Thymus (tissue), 11 donors: ENCODE data around the gene IL20. TPM values are rescaled to one million over a fixed set of nuclear protein-coding genes. Genes with fewer than 3 reads are reported as not detected.

Source experiments
- DNase-seq, 9 donors: peaks; one replicate each; pipeline ENCODE4 v3.0.0-alpha.2; 2013; ENCODE audit warnings: low spot score in 9 of 9, low read depth in 6 of 9, missing footprints in 1 of 9
- H3K27ac ChIP-seq, 2 donors: one replicate each; pipeline ENCODE4 v1.5.1; 2013; ENCODE audit warnings: control low read depth in 1 of 2, low read depth in 1 of 2, low read length in 1 of 2, mild to moderate bottlenecking in 1 of 2, moderate library complexity in 1 of 2
- H3K27me3 ChIP-seq, 2 donors: one replicate each; pipeline ENCODE4 v1.5.1; 2013; ENCODE audit warnings: low read length in 1 of 2; ENCODE audit not compliant: control insufficient read depth in 2 of 2, insufficient read depth in 1 of 2
- H3K36me3 ChIP-seq, 2 donors: one replicate each; pipeline ENCODE4 v1.5.1; 2013; ENCODE audit warnings: low read length in 1 of 2, mild to moderate bottlenecking in 1 of 2, moderate library complexity in 1 of 2; ENCODE audit not compliant: control insufficient read depth in 2 of 2, insufficient read depth in 2 of 2
- H3K4me1 ChIP-seq, 2 donors: one replicate each; pipeline ENCODE4 v1.5.1; 2013; ENCODE audit warnings: low read length in 2 of 2; ENCODE audit not compliant: control insufficient read depth in 2 of 2, insufficient read depth in 2 of 2
- H3K4me3 ChIP-seq, 2 donors: one replicate each; pipeline ENCODE4 v1.5.1; 2013; ENCODE audit warnings: low read length in 2 of 2, control low read depth in 1 of 2, mild to moderate bottlenecking in 1 of 2
- H3K9me3 ChIP-seq, 2 donors: one replicate each; pipeline ENCODE4 v1.5.1; 2013; ENCODE audit warnings: low read length in 1 of 2, mild to moderate bottlenecking in 1 of 2; ENCODE audit not compliant: control insufficient read depth in 2 of 2, insufficient read depth in 1 of 2
- WGBS: extraction: QIAGEN DNeasy Blood & Tissue Kit; methylation state at CpG from one replicate; pipeline ENCODE4 v1.1.7; 2013; 5-methylcytosine and 5-hydroxymethylcytosine counted together
- polyA plus RNA-seq: library from polyadenylated mRNA; stranded (reverse); fragments of 200-250 nt; gene quantifications from one replicate; pipeline ENCODE4 v1.2.3, GENCODE V29; 2013
- total RNA-seq: library from RNA; stranded (reverse); fragments of 120-200 nt; gene quantifications from one replicate; pipeline ENCODE4 v1.2.4, GENCODE V29; 2013
- donor health status: healthy.

Gene IL20
- total and polyA plus RNA-seq, 2 donors: 0.05 to 0.66 TPM

GRCh38 chr1:206880314-206880713, 14.9 kb downstream of the IL20 start:
- Histone ChIP-seq H3K36me3 (no peaks in the 10 kb centered on the region), H3K4me1 (no peaks in the 10 kb centered on the region), H3K4me3 (no peak overlapping the region), H3K27me3 (no peaks in the 10 kb centered on the region), H3K27ac (no peak overlapping the region), H3K9me3 (peaks cover 0 to 7% of the 10 kb centered on the region in 2 donors)
- 94% methylated on average over 3 of the region's 3 CpGs for WGBS
- DNase-seq: no peak

GRCh38 chr1:206882555-206882954, 17.1 kb downstream of the IL20 start:
- no peak overlapping the region for H3K4me3 ChIP-seq
- no peaks in the 10 kb centered on the region for H3K36me3 ChIP-seq
- no peak for DNase-seq
- 95% methylated on average over 3 of the region's 3 CpGs for WGBS
- H3K27me3 ChIP-seq: no peaks in the 10 kb centered on the region
- no peak overlapping the region for H3K27ac ChIP-seq
- no peaks in the 10 kb centered on the region for H3K4me1 ChIP-seq
- H3K9me3 ChIP-seq: peaks cover 0 to 4% of the 10 kb centered on the region in 2 donors

GRCh38 chr1:206883160-206883559, 17.7 kb downstream of the IL20 start:
- WGBS: 98% methylated on average over 1 of the region's 1 CpG
- no peaks in the 10 kb centered on the region for H3K36me3 ChIP-seq
- H3K27me3 ChIP-seq: no peaks in the 10 kb centered on the region
- no peak overlapping the region for H3K27ac ChIP-seq
- DNase-seq: no peak
- no peaks in the 10 kb centered on the region for H3K4me1 ChIP-seq
- H3K9me3 ChIP-seq: peaks cover 0 to 4% of the 10 kb centered on the region in 2 donors
- H3K4me3 ChIP-seq: no peak overlapping the region

- no peaks in the 10 kb centered on the region for H3K36me3 ChIP-seq
- H3K27ac ChIP-seq: no peak overlapping the region
- WGBS: 92% methylated on average over 2 of the region's 2 CpGs
- no peak for DNase-seq
- H3K4me1 ChIP-seq: no peaks in the 10 kb centered on the region
- no peaks in the 10 kb centered on the region for H3K9me3 ChIP-seq
- H3K27me3 ChIP-seq: no peaks in the 10 kb centered on the region
- no peak overlapping the region for H3K4me3 ChIP-seq
Observed at GRCh38 chr1:206883876-206884275, 18.5 kb downstream of the IL20 start.

- Histone ChIP-seq H3K27ac (no peak overlapping the region), H3K36me3 (no peaks in the 10 kb centered on the region), H3K4me1 (peaks cover 3 to 6% of the 10 kb centered on the region in 2 donors), H3K4me3 (no peak overlapping the region), H3K9me3 (no peaks in the 10 kb centered on the region), H3K27me3 (no peaks in the 10 kb centered on the region)
- DNase-seq: no peak
- WGBS: 91% methylated on average over 3 of the region's 3 CpGs
Observed at GRCh38 chr1:206885341-206886060, 20.1 kb downstream of the IL20 start.

GRCh38 chr1:206886831-206887230, 21.4 kb downstream of the IL20 start:
- no peak for DNase-seq
- peaks cover 3 to 7% of the 10 kb centered on the region in 2 donors for H3K4me1 ChIP-seq
- no peak overlapping the region for H3K4me3 ChIP-seq
- 93% methylated on average over 1 of the region's 1 CpG for WGBS
- no peak overlapping the region for H3K27ac ChIP-seq
- H3K36me3 ChIP-seq: no peaks in the 10 kb centered on the region
- H3K9me3 ChIP-seq: no peaks in the 10 kb centered on the region
- no peaks in the 10 kb centered on the region for H3K27me3 ChIP-seq

GRCh38 chr1:206887701-206888100, 22.3 kb downstream of the IL20 start:
- peaks cover 3 to 7% of the 10 kb centered on the region in 2 donors for H3K4me1 ChIP-seq
- no peaks in the 10 kb centered on the region for H3K27me3 ChIP-seq
- H3K27ac ChIP-seq: no peak overlapping the region
- no peak for DNase-seq
- H3K4me3 ChIP-seq: no peak overlapping the region
- H3K9me3 ChIP-seq: no peaks in the 10 kb centered on the region
- 93% methylated on average over 4 of the region's 4 CpGs for WGBS
- H3K36me3 ChIP-seq: no peaks in the 10 kb centered on the region

- no peak overlapping the region for H3K27ac ChIP-seq
- no peak for DNase-seq
- 86% methylated on average over 15 of the region's 15 CpGs for WGBS
- no peaks in the 10 kb centered on the region for H3K27me3 ChIP-seq
- no peaks in the 10 kb centered on the region for H3K9me3 ChIP-seq
- no peaks in the 10 kb centered on the region for H3K36me3 ChIP-seq
- H3K4me1 ChIP-seq: peaks cover 3 to 7% of the 10 kb centered on the region in 2 donors
- no peak overlapping the region for H3K4me3 ChIP-seq
Observed at GRCh38 chr1:206890125-206891060, 25.0 kb downstream of the IL20 start.

GRCh38 chr1:206891412-206891811, 26.0 kb downstream of the IL20 start:
- DNase-seq: no peak
- no peaks in the 10 kb centered on the region for H3K9me3 ChIP-seq
- no peak overlapping the region for H3K4me3 ChIP-seq
- H3K27ac ChIP-seq: no peak overlapping the region
- H3K36me3 ChIP-seq: no peaks in the 10 kb centered on the region
- peaks cover 3 to 7% of the 10 kb centered on the region in 2 donors for H3K4me1 ChIP-seq
- 95% methylated on average over 1 of the region's 1 CpG for WGBS
- no peaks in the 10 kb centered on the region for H3K27me3 ChIP-seq
